ENCODE data around the gene SWAP70.

Gene SWAP70

GRCh38 chr11:9780929-9781328 lies 117.1 kb downstream of the SWAP70 start:
- no peak for DNase-seq

GRCh38 chr11:9783986-9784385 lies 120.1 kb downstream of the SWAP70 start:
- DNase-seq: no peak

- no peak for DNase-seq
These were observed 120.9 kb downstream of the SWAP70 start for GRCh38 chr11:9784602-9785315.

- DNase-seq: no peak
These were observed 123.4 kb downstream of the SWAP70 start for GRCh38 chr11:9787260-9787659.

- no peak for DNase-seq
These were observed 124.2 kb downstream of the SWAP70 start for GRCh38 chr11:9787981-9788521.

- DNase-seq: no peak
These were observed 126.0 kb downstream of the SWAP70 start for GRCh38 chr11:9789910-9790309.

GRCh38 chr11:9790703-9791102 lies 126.8 kb downstream of the SWAP70 start:
- no peak for DNase-seq

- DNase-seq: no peak
These were observed 132.4 kb downstream of the SWAP70 start for GRCh38 chr11:9796266-9796665.

GRCh38 chr11:9796854-9797253 lies 133.0 kb downstream of the SWAP70 start:
- no peak for DNase-seq

- DNase-seq: no peak
These were observed 133.4 kb downstream of the SWAP70 start for GRCh38 chr11:9797300-9797699.

GRCh38 chr11:9799886-9800285 lies 136.0 kb downstream of the SWAP70 start:
- no peak for DNase-seq

GRCh38 chr11:9802291-9802861 lies 138.5 kb downstream of the SWAP70 start:
- no peak for DNase-seq
